ENCODE data around the gene IFT43. TPM values are rescaled to one million over a fixed set of nuclear protein-coding genes. Genes with fewer than 3 reads are reported as not detected.

The IFT43 gene
- total RNA-seq, 1 experiment from 2014 or later, result 20.0 TPM

DNA sequence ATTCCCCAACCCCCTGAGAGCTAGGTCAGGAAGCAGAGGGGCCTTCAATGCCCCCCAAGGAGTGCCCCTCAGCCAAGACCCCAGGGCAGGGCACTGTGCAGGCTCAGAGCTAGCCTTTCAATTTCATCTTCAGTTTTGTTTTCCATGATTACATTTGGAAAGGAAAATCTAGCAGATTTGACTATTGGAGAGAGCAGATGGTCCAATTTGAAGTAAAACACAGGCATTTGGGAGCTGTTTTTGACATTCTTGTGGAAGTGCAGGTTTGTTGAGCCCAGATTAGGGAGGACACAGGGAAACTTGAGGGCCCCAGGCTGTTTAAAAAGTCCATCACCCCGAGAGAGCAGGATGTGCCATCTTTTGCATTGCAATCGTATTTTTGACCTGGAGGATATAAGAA lies 107.5 kb downstream of the IFT43 start:
- no peak for DNase-seq (ENCODE audit: low read depth, low spot score)
- ChIA-PET CTCF (no interaction called here), POLR2A (no interaction called here)
- no TSS peak for BruUV-seq (replicated peaks)
- Histone ChIP-seq H3K27me3 (ENCODE audit: control insufficient read depth, insufficient read depth, low read length) (no peaks in the 10 kb centered on the region), H3K27ac (ENCODE audit: low read length) (no peak overlapping the region), H3K36me3 (ENCODE audit: control insufficient read depth, insufficient read depth, low read length) (no peaks in the 10 kb centered on the region), H3K4me1 (ENCODE audit: control insufficient read depth, insufficient read depth, low read length) (no peaks in the 10 kb centered on the region), H3K9me3 (ENCODE audit: control insufficient read depth, insufficient read depth, low read depth, low read length) (no peaks in the 10 kb centered on the region), H3K4me3 (ENCODE audit: low read depth in 2 of 2, low read length in 2 of 2) (no peak overlapping the region)
- ATAC-seq, result no peak
- intact Hi-C loops (cut with micrococcal nuclease; ENCODE audit: unreplicated experiment), result no loop called here
- no peak for TF ChIP-seq SIN3A (IDR thresholded peaks at IDR 0.05; ENCODE audit: borderline replicate concordance, insufficient read depth, low read depth, low read length)
- TF ChIP-seq, protein P1, sequence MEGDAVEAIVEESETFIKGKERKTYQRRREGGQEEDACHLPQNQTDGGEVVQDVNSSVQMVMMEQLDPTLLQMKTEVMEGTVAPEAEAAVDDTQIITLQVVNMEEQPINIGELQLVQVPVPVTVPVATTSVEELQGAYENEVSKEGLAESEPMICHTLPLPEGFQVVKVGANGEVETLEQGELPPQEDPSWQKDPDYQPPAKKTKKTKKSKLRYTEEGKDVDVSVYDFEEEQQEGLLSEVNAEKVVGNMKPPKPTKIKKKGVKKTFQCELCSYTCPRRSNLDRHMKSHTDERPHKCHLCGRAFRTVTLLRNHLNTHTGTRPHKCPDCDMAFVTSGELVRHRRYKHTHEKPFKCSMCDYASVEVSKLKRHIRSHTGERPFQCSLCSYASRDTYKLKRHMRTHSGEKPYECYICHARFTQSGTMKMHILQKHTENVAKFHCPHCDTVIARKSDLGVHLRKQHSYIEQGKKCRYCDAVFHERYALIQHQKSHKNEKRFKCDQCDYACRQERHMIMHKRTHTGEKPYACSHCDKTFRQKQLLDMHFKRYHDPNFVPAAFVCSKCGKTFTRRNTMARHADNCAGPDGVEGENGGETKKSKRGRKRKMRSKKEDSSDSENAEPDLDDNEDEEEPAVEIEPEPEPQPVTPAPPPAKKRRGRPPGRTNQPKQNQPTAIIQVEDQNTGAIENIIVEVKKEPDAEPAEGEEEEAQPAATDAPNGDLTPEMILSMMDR (IDR thresholded peaks at IDR 0.05), result no peak
- TF ChIP-seq, protein P2, sequence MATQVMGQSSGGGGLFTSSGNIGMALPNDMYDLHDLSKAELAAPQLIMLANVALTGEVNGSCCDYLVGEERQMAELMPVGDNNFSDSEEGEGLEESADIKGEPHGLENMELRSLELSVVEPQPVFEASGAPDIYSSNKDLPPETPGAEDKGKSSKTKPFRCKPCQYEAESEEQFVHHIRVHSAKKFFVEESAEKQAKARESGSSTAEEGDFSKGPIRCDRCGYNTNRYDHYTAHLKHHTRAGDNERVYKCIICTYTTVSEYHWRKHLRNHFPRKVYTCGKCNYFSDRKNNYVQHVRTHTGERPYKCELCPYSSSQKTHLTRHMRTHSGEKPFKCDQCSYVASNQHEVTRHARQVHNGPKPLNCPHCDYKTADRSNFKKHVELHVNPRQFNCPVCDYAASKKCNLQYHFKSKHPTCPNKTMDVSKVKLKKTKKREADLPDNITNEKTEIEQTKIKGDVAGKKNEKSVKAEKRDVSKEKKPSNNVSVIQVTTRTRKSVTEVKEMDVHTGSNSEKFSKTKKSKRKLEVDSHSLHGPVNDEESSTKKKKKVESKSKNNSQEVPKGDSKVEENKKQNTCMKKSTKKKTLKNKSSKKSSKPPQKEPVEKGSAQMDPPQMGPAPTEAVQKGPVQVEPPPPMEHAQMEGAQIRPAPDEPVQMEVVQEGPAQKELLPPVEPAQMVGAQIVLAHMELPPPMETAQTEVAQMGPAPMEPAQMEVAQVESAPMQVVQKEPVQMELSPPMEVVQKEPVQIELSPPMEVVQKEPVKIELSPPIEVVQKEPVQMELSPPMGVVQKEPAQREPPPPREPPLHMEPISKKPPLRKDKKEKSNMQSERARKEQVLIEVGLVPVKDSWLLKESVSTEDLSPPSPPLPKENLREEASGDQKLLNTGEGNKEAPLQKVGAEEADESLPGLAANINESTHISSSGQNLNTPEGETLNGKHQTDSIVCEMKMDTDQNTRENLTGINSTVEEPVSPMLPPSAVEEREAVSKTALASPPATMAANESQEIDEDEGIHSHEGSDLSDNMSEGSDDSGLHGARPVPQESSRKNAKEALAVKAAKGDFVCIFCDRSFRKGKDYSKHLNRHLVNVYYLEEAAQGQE (IDR thresholded peaks at IDR 0.05; ENCODE audit: insufficient read depth in 1 of 2, low read depth in 2 of 2, low read length in 1 of 2), result no peak
- TF ChIP-seq TCF7L2 (IDR thresholded peaks at IDR 0.05; ENCODE audit: low read depth, low read length), result no peak
- no peak for TF ChIP-seq POLR2AphosphoS5 (IDR thresholded peaks at IDR 0.05; ENCODE audit: low read depth, low read length)
- in situ Hi-C loops (cut with HindIII; ENCODE audit: low pct_unique_long_range_greater_than_20kb, low sequenced_read_pairs), result no loop called here

DNA sequence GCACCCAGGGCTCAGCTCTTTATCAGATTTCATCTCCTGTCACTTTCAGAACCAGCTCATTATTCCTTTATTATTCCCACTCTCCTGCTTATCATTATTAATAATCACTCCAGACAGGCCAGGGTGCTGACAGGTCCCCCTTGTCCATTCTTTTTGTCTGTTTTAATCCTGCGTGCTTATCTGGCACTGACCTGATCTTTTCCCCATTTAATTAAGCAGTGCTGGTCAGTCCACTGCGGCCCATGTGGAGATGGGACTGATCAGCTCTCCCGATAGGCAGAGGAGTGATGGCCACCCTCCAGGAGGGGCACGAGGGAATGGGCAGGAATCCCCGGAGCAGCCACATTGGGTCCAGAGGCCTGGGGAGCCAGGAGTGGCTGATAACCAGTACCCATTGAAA lies 110.7 kb downstream of the IFT43 start:
- DNase-seq (ENCODE audit: low read depth, low spot score) (no peak), ATAC-seq (no peak)
- Histone ChIP-seq H3K4me1 (ENCODE audit: control insufficient read depth, insufficient read depth, low read length) (no peaks in the 10 kb centered on the region), H3K27ac (ENCODE audit: low read length) (no peak overlapping the region), H3K4me3 (ENCODE audit: low read depth in 2 of 2, low read length in 2 of 2) (no peak overlapping the region), H3K36me3 (ENCODE audit: control insufficient read depth, insufficient read depth, low read length) (no peaks in the 10 kb centered on the region), H3K9me3 (ENCODE audit: control insufficient read depth, insufficient read depth, low read depth, low read length) (no peaks in the 10 kb centered on the region), H3K27me3 (ENCODE audit: control insufficient read depth, insufficient read depth, low read length) (no peaks in the 10 kb centered on the region)
- intact Hi-C loops (cut with micrococcal nuclease; ENCODE audit: unreplicated experiment) (no loop called here), in situ Hi-C loops (cut with HindIII; ENCODE audit: low pct_unique_long_range_greater_than_20kb, low sequenced_read_pairs) (no loop called here)
- TF ChIP-seq POLR2AphosphoS5 (IDR thresholded peaks at IDR 0.05; ENCODE audit: low read depth, low read length), result no peak
- TF ChIP-seq TCF7L2 (IDR thresholded peaks at IDR 0.05; ENCODE audit: low read depth, low read length), result no peak
- TF ChIP-seq, protein P1 (IDR thresholded peaks at IDR 0.05), result no peak
- TF ChIP-seq, protein P2 (IDR thresholded peaks at IDR 0.05; ENCODE audit: insufficient read depth in 1 of 2, low read depth in 2 of 2, low read length in 1 of 2), result no peak
- no peak for TF ChIP-seq SIN3A (IDR thresholded peaks at IDR 0.05; ENCODE audit: borderline replicate concordance, insufficient read depth, low read depth, low read length)
- BruUV-seq (replicated peaks), result no TSS peak
- CTCF ChIA-PET, result no interaction called here
- POLR2A ChIA-PET, result no interaction called here

Measured in Panc1 (cell line).